HepG2 (cell line): ENCODE data around the gene MMP23B. TPM values are rescaled to one million over a fixed set of nuclear protein-coding genes. Genes with fewer than 3 reads are reported as not detected.

ENCODE experiments used
- ISL2 ChIP-seq: sonication (generic); formaldehyde crosslinking; IDR thresholded peaks from 2 replicates; pipeline ENCODE4 v1.5.0; 2020; ENCODE audit warnings: missing genetic modification reagents
- MAFK ChIP-seq, 2 experiments: IDR thresholded peaks in 1 of 2; conservative IDR thresholded peaks in 1 of 2; 2 replicates each; pipeline ENCODE4 v1.6.1; 2011; ENCODE audit warnings: improper control_type of control experiment in 2 of 2, low read length in 2 of 2
- MBD4 ChIP-seq: IDR thresholded peaks from 2 replicates; pipeline ENCODE4 v1.6.1; 2012; ENCODE audit warnings: low read length, inconsistent platforms, borderline replicate concordance
- ONECUT2 ChIP-seq: sonication (generic); formaldehyde crosslinking; IDR thresholded peaks from 2 replicates; pipeline ENCODE4 v1.4.0; 2020; ENCODE audit warnings: missing genetic modification reagents
- RAD21 ChIP-seq: fragments of 450-650 bp; formaldehyde crosslinking; IDR thresholded peaks from 2 replicates; pipeline ENCODE4 v1.5.0; 2020; ENCODE audit warnings: mild to moderate bottlenecking
- SAP130 ChIP-seq: IDR thresholded peaks from 2 replicates; pipeline ENCODE4 v1.6.1; 2016; ENCODE audit warnings: low read depth
- STAG1 ChIP-seq: sonication (generic); formaldehyde crosslinking; IDR thresholded peaks from 2 replicates; pipeline ENCODE4 v1.4.0; 2020; ENCODE audit warnings: missing genetic modification reagents
- TARDBP ChIP-seq: sonication (generic); formaldehyde crosslinking; IDR thresholded peaks from 2 replicates; pipeline ENCODE4 v1.8.0; 2022; ENCODE audit warnings: mild to moderate bottlenecking, missing genetic modification reagents
- XBP1 ChIP-seq: sonication (generic); formaldehyde crosslinking; IDR thresholded peaks from 2 replicates; pipeline ENCODE4 v1.5.0; 2020; ENCODE audit warnings: missing genetic modification reagents
- ZBTB4 ChIP-seq: sonication (generic); formaldehyde crosslinking; IDR thresholded peaks from 2 replicates; pipeline ENCODE4 v1.4.0; 2020; ENCODE audit warnings: missing genetic modification reagents, mild to moderate bottlenecking, borderline replicate concordance
- ZFP90 ChIP-seq: sonication (generic); formaldehyde crosslinking; IDR thresholded peaks from 2 replicates; pipeline ENCODE4 v1.8.0; 2022; ENCODE audit warnings: missing genetic modification reagents, mild to moderate bottlenecking, inconsistent platforms, borderline replicate concordance
- ZNF207 ChIP-seq: fragments of 450-650 bp; IDR thresholded peaks from 2 replicates; pipeline ENCODE4 v1.6.1; 2016; ENCODE audit warnings: antibody characterized with exemption, borderline replicate concordance
- ZNF589 ChIP-seq: sonication (generic); formaldehyde crosslinking; conservative IDR thresholded peaks from 2 replicates; pipeline ENCODE4 v1.8.0; 2022; ENCODE audit warnings: mild to moderate bottlenecking, moderate library complexity, missing genetic modification reagents
- polyA plus RNA-seq, 8 experiments: library from polyadenylated mRNA; depleted of rRNA in 3 of 8; stranded (reverse) in 7 of 8; unstranded in 1 of 8; fragments of >200 nt; fragmentation: Illumina TruSeq in 4 of 8; extraction: Trizol in 4 of 8; gene quantifications; 2 replicates each; pipeline versions ENCODE4 v1.2.1 to v1.2.3, GENCODE V29; 2011 to 2016; ENCODE audit warnings: low read depth in 4 of 8, missing spikeins in 1 of 8, mixed read lengths in 1 of 8; ENCODE audit not compliant: insufficient read depth in 1 of 8
- total RNA-seq, 5 experiments: library from RNA; depleted of rRNA; stranded (reverse); fragments of >200 nt; fragmentation: Illumina TruSeq; extraction: Trizol; gene quantifications; 2 replicates each; pipeline ENCODE4 v1.2.3, GENCODE V29; 2016; ENCODE audit warnings: low read depth in 1 of 5
- TF ChIP-seq, protein P1 (sequence below): sonication (generic); formaldehyde crosslinking; IDR thresholded peaks from 2 replicates; pipeline ENCODE4 v1.9.0; 2021; ENCODE audit warnings: missing genetic modification reagents, borderline replicate concordance
- TF ChIP-seq, protein P2 (sequence below): sonication (generic); formaldehyde crosslinking; IDR thresholded peaks from 2 replicates; pipeline ENCODE4 v1.8.1; 2023; ENCODE audit warnings: missing genetic modification reagents, inconsistent platforms, borderline replicate concordance
- TF ChIP-seq, protein P3 (sequence below): sonication (generic); formaldehyde crosslinking; IDR thresholded peaks from 2 replicates; pipeline ENCODE4 v1.5.1; 2020; ENCODE audit warnings: mild to moderate bottlenecking, missing genetic modification reagents, moderate library complexity
- TF ChIP-seq, protein P4 (sequence below): sonication (generic); formaldehyde crosslinking; IDR thresholded peaks from 2 replicates; pipeline ENCODE4 v1.4.0; 2020; ENCODE audit warnings: mild to moderate bottlenecking, missing genetic modification reagents

Gene MMP23B
- total and polyA plus RNA-seq, 2 of the 13 experiments (the other 11 are each of a cell fraction or from before 2014, with no cell fraction given): 0.61 to 0.75 TPM

DNA sequence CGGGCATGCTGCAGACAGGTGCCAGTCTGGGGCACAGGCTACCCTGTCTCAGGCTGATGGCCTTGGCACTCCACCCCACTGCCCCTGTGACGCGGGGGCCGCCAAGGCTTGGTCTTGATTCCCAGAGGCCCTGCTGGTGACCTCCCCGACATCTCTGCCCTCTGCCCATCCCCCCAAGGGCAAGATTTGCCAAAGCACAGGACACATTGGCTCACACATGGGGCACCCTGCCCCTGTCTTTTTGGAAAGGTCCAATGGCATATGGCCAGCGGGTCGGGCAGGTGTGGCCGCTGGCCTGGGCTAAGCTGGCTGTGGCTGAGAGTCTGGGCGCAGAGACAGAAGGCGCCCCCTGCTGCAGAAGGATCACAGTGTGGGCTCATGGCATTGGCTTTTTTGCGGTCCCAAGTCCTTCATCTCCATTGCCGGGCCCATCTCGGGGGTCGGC is 12.0 kb upstream of the MMP23B start (continued):
- TF ChIP-seq SAP130 (CRISPR knock-in tag) (0 out of 2 replicates have a peak, but pooled peaks have one; percentile 15), RAD21 (peak; percentile 54), ZNF589 (CRISPR knock-in tag) (no peak), MAFK (conservative IDR thresholded peaks at IDR 0.05 in 1 of 2, IDR thresholded peaks at IDR 0.05 in 1 of 2; ENCODE audit: low read length in 2 of 2) (no peak), STAG1 (CRISPR knock-in tag) (peak; percentile 71), MBD4 (no peak), TARDBP (CRISPR knock-in tag) (no peak), ZFP90 (CRISPR knock-in tag) (no peak), ZNF207 (no peak), ONECUT2 (CRISPR knock-in tag) (no peak), XBP1 (CRISPR knock-in tag) (no peak), ZBTB4 (CRISPR knock-in tag) (no peak), ISL2 (CRISPR knock-in tag) (no peak)
- TF ChIP-seq, protein P1, sequence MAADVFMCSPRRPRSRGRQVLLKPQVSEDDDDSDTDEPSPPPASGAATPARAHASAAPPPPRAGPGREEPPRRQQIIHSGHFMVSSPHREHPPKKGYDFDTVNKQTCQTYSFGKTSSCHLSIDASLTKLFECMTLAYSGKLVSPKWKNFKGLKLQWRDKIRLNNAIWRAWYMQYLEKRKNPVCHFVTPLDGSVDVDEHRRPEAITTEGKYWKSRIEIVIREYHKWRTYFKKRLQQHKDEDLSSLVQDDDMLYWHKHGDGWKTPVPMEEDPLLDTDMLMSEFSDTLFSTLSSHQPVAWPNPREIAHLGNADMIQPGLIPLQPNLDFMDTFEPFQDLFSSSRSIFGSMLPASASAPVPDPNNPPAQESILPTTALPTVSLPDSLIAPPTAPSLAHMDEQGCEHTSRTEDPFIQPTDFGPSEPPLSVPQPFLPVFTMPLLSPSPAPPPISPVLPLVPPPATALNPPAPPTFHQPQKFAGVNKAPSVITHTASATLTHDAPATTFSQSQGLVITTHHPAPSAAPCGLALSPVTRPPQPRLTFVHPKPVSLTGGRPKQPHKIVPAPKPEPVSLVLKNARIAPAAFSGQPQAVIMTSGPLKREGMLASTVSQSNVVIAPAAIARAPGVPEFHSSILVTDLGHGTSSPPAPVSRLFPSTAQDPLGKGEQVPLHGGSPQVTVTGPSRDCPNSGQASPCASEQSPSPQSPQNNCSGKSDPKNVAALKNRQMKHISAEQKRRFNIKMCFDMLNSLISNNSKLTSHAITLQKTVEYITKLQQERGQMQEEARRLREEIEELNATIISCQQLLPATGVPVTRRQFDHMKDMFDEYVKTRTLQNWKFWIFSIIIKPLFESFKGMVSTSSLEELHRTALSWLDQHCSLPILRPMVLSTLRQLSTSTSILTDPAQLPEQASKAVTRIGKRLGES (CRISPR knock-in tag): no peak
- TF ChIP-seq, protein P2, sequence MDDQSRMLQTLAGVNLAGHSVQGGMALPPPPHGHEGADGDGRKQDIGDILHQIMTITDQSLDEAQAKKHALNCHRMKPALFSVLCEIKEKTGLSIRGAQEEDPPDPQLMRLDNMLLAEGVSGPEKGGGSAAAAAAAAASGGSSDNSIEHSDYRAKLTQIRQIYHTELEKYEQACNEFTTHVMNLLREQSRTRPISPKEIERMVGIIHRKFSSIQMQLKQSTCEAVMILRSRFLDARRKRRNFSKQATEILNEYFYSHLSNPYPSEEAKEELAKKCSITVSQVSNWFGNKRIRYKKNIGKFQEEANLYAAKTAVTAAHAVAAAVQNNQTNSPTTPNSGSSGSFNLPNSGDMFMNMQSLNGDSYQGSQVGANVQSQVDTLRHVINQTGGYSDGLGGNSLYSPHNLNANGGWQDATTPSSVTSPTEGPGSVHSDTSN (CRISPR knock-in tag): no peak
- TF ChIP-seq, protein P3, sequence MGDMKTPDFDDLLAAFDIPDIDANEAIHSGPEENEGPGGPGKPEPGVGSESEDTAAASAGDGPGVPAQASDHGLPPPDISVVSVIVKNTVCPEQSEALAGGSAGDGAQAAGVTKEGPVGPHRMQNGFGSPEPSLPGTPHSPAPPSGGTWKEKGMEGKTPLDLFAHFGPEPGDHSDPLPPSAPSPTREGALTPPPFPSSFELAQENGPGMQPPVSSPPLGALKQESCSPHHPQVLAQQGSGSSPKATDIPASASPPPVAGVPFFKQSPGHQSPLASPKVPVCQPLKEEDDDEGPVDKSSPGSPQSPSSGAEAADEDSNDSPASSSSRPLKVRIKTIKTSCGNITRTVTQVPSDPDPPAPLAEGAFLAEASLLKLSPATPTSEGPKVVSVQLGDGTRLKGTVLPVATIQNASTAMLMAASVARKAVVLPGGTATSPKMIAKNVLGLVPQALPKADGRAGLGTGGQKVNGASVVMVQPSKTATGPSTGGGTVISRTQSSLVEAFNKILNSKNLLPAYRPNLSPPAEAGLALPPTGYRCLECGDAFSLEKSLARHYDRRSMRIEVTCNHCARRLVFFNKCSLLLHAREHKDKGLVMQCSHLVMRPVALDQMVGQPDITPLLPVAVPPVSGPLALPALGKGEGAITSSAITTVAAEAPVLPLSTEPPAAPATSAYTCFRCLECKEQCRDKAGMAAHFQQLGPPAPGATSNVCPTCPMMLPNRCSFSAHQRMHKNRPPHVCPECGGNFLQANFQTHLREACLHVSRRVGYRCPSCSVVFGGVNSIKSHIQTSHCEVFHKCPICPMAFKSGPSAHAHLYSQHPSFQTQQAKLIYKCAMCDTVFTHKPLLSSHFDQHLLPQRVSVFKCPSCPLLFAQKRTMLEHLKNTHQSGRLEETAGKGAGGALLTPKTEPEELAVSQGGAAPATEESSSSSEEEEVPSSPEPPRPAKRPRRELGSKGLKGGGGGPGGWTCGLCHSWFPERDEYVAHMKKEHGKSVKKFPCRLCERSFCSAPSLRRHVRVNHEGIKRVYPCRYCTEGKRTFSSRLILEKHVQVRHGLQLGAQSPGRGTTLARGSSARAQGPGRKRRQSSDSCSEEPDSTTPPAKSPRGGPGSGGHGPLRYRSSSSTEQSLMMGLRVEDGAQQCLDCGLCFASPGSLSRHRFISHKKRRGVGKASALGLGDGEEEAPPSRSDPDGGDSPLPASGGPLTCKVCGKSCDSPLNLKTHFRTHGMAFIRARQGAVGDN (CRISPR knock-in tag): peak; percentile 36; the same call in 1 of the 2 replicates
- TF ChIP-seq, protein P4, sequence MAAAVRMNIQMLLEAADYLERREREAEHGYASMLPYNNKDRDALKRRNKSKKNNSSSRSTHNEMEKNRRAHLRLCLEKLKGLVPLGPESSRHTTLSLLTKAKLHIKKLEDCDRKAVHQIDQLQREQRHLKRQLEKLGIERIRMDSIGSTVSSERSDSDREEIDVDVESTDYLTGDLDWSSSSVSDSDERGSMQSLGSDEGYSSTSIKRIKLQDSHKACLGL (CRISPR knock-in tag): no peak
